ENCODE data around the gene GATA5.

DNA sequence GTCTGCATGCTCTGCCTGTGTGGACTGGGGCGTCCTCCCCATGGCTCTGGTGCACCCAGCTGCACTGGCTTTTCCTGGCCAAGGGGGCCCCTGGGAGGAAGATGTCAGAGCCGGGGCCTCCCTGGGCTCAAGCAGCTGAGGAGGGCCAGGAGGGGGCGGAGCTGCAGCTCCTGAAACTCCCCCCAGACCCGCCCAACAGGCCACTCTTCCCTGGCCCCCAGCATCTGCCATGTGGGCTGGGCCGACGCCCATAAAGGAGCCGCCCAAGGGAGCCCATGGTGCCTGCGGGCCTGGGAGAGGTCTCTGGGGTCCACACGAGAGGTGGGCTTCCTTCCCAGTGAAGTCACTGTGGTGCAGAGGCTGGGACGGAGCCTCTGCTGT is 52.5 kb downstream of the GATA5 start:
- TF ChIP-seq, protein P1, sequence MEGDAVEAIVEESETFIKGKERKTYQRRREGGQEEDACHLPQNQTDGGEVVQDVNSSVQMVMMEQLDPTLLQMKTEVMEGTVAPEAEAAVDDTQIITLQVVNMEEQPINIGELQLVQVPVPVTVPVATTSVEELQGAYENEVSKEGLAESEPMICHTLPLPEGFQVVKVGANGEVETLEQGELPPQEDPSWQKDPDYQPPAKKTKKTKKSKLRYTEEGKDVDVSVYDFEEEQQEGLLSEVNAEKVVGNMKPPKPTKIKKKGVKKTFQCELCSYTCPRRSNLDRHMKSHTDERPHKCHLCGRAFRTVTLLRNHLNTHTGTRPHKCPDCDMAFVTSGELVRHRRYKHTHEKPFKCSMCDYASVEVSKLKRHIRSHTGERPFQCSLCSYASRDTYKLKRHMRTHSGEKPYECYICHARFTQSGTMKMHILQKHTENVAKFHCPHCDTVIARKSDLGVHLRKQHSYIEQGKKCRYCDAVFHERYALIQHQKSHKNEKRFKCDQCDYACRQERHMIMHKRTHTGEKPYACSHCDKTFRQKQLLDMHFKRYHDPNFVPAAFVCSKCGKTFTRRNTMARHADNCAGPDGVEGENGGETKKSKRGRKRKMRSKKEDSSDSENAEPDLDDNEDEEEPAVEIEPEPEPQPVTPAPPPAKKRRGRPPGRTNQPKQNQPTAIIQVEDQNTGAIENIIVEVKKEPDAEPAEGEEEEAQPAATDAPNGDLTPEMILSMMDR (IDR thresholded peaks at IDR 0.05; ENCODE audit: extremely low read depth in 1 of 2, insufficient read depth in 1 of 2, low read depth in 1 of 2, low read length in 2 of 2) = no peak
- no peak for TF ChIP-seq POLR2AphosphoS5 (IDR thresholded peaks at IDR 0.05; ENCODE audit: insufficient read depth, low read depth, low read length)
- TF ChIP-seq POLR2A (IDR thresholded peaks at IDR 0.05; ENCODE audit: low read depth, low read length) = no peak
- TF ChIP-seq EZH2 (IDR thresholded peaks at IDR 0.05; ENCODE audit: borderline replicate concordance, low read depth, low read length, severe bottlenecking) = no peak
- TF ChIP-seq JUN (IDR thresholded peaks at IDR 0.05; ENCODE audit: borderline replicate concordance, insufficient read depth, insufficient read length, low read depth) = no peak
- TF ChIP-seq, protein P2, sequence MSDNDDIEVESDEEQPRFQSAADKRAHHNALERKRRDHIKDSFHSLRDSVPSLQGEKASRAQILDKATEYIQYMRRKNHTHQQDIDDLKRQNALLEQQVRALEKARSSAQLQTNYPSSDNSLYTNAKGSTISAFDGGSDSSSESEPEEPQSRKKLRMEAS (IDR thresholded peaks at IDR 0.05; ENCODE audit: insufficient read depth, insufficient read length) = no peak
- TF ChIP-seq MYC (IDR thresholded peaks at IDR 0.05; ENCODE audit: low read depth, low read length) = no peak
- no peak for TF ChIP-seq FOS (IDR thresholded peaks at IDR 0.05; ENCODE audit: borderline replicate concordance, insufficient read depth, low read length)
- TF ChIP-seq GATA2 (IDR thresholded peaks at IDR 0.05; ENCODE audit: insufficient read depth, insufficient read length, low read depth, low read length) = no peak

Data from endothelial cell of umbilical vein (primary cell).